HepG2 (cell line): Measurements from ENCODE around the gene WDR31. TPM values are rescaled to one million over a fixed set of nuclear protein-coding genes. Genes with fewer than 3 reads are reported as not detected.

Source experiments
- HDAC1 ChIP-seq: sonication (generic); formaldehyde crosslinking; IDR thresholded peaks from 2 replicates; pipeline ENCODE4 v1.5.1; 2020; ENCODE audit warnings: mild to moderate bottlenecking, missing genetic modification reagents
- HOXD1 ChIP-seq: sonication (generic); formaldehyde crosslinking; IDR thresholded peaks from 2 replicates; pipeline ENCODE4 v1.5.0; 2020; ENCODE audit warnings: missing genetic modification reagents
- KAT2B ChIP-seq: fragments of 150-350 bp; IDR thresholded peaks from 2 replicates; pipeline ENCODE4 v1.6.1; 2014; ENCODE audit warnings: low read depth, low read length, borderline replicate concordance
- MAX ChIP-seq: IDR thresholded peaks from 2 replicates; pipeline ENCODE4 v1.6.1; 2012; ENCODE audit warnings: inconsistent platforms
- NR2F6 ChIP-seq, 2 experiments: IDR thresholded peaks; 2 replicates each; pipeline ENCODE4 v1.6.1; 2016; ENCODE audit warnings: antibody characterized with exemption in 1 of 2, mild to moderate bottlenecking in 1 of 2
- PREB ChIP-seq: sonication (generic); formaldehyde crosslinking; IDR thresholded peaks from 2 replicates; pipeline ENCODE4 v1.4.0; 2020; ENCODE audit warnings: missing genetic modification reagents
- PRPF4 ChIP-seq: fragments of 200-400 bp; formaldehyde crosslinking; IDR thresholded peaks from 2 replicates; pipeline ENCODE4 v1.6.1; 2016; ENCODE audit warnings: low read length, low read depth; ENCODE audit not compliant: poor library complexity, severe bottlenecking
- SIX1 ChIP-seq: sonication (generic); formaldehyde crosslinking; IDR thresholded peaks from 2 replicates; pipeline ENCODE4 v1.4.0; 2020; ENCODE audit warnings: missing genetic modification reagents, borderline replicate concordance
- SMYD3 ChIP-seq: sonication (generic); formaldehyde crosslinking; IDR thresholded peaks from 2 replicates; pipeline ENCODE4 v1.8.1; 2023; ENCODE audit warnings: mild to moderate bottlenecking, missing genetic modification reagents
- SOX5 ChIP-seq: IDR thresholded peaks from 2 replicates; pipeline ENCODE4 v1.6.1; 2016; ENCODE audit warnings: borderline replicate concordance
- TBL1XR1 ChIP-seq: fragments of 150-350 bp; IDR thresholded peaks from 2 replicates; pipeline ENCODE4 v1.6.1; 2014; ENCODE audit warnings: borderline replicate concordance, low read length; ENCODE audit not compliant: partially characterized antibody
- TMF1 ChIP-seq: sonication (generic); formaldehyde crosslinking; IDR thresholded peaks from 2 replicates; pipeline ENCODE4 v1.8.1; 2022; ENCODE audit warnings: low read depth, missing genetic modification reagents
- TOE1 ChIP-seq: sonication (generic); formaldehyde crosslinking; IDR thresholded peaks from 2 replicates; pipeline ENCODE4 v1.4.0; 2020; ENCODE audit warnings: mild to moderate bottlenecking, missing genetic modification reagents
- UBTF ChIP-seq: sonication (generic); formaldehyde crosslinking; IDR thresholded peaks from 2 replicates; pipeline ENCODE4 v1.4.0; 2020; ENCODE audit warnings: mild to moderate bottlenecking, missing genetic modification reagents
- ZBTB39 ChIP-seq: sonication (generic); formaldehyde crosslinking; IDR thresholded peaks from 2 replicates; pipeline ENCODE4 v1.5.0; 2020; ENCODE audit warnings: missing genetic modification reagents
- ZBTB4 ChIP-seq: sonication (generic); formaldehyde crosslinking; IDR thresholded peaks from 2 replicates; pipeline ENCODE4 v1.4.0; 2020; ENCODE audit warnings: missing genetic modification reagents, mild to moderate bottlenecking, borderline replicate concordance
- ZNF614 ChIP-seq: IDR thresholded peaks from 2 replicates; pipeline ENCODE4 v1.6.1; 2018; ENCODE audit warnings: missing biosample characterization, missing genetic modification reagents, inconsistent platforms, borderline replicate concordance
- ZNF75D ChIP-seq: sonication (generic); formaldehyde crosslinking; IDR thresholded peaks from 2 replicates; pipeline ENCODE4 v1.8.1; 2023; ENCODE audit warnings: missing genetic modification reagents, mild to moderate bottlenecking, borderline replicate concordance
- ZNF816 ChIP-seq: sonication (generic); formaldehyde crosslinking; IDR thresholded peaks from 2 replicates; pipeline ENCODE4 v1.8.0; 2022; ENCODE audit warnings: missing genetic modification reagents, mild to moderate bottlenecking, borderline replicate concordance
- polyA plus RNA-seq, 8 experiments: library from polyadenylated mRNA; depleted of rRNA in 3 of 8; stranded (reverse) in 7 of 8; unstranded in 1 of 8; fragments of >200 nt; fragmentation: Illumina TruSeq in 4 of 8; extraction: Trizol in 4 of 8; gene quantifications; 2 replicates each; pipeline versions ENCODE4 v1.2.1 to v1.2.3, GENCODE V29; 2011 to 2016; ENCODE audit warnings: low read depth in 4 of 8, missing spikeins in 1 of 8, mixed read lengths in 1 of 8; ENCODE audit not compliant: insufficient read depth in 1 of 8
- total RNA-seq, 5 experiments: library from RNA; depleted of rRNA; stranded (reverse); fragments of >200 nt; fragmentation: Illumina TruSeq; extraction: Trizol; gene quantifications; 2 replicates each; pipeline ENCODE4 v1.2.3, GENCODE V29; 2016; ENCODE audit warnings: low read depth in 1 of 5

Gene WDR31
- total and polyA plus RNA-seq, 2 of the 13 experiments (the other 11 are each of a cell fraction or from before 2014, with no cell fraction given): 0.33 to 1.7 TPM

GRCh38 chr9:113376634-113377567, 36.8 kb upstream of the WDR31 start, which contains the start of gene HDHD3 (continued):
- TF ChIP-seq PRPF4: no peak
- TF ChIP-seq HOXD1 (CRISPR knock-in tag): 0 out of 2 replicates have a peak, but pooled peaks have one; percentile 44
- TF ChIP-seq TBL1XR1: no peak
- no peak for TF ChIP-seq SMYD3
- no peak for TF ChIP-seq SIX1 (CRISPR knock-in tag)
- 0 out of 2 replicates have a peak, but pooled peaks have one; percentile 20 for TF ChIP-seq ZNF614 (CRISPR knock-in tag)
- no peak for TF ChIP-seq KAT2B
- no peak for TF ChIP-seq ZNF75D (CRISPR knock-in tag)
- TF ChIP-seq ZBTB39: no peak; the same call in 1 of the 2 replicates
- no peak for TF ChIP-seq TMF1 (CRISPR knock-in tag)
- no peak; the same call in 1 of the 2 replicates for TF ChIP-seq NR2F6 (IDR thresholded peaks at IDR 0.05)
- TF ChIP-seq NR2F6 (CRISPR knock-in tag; IDR thresholded peaks at IDR 0.05): peak; percentile 43; the same call in 1 of the 2 replicates
- TF ChIP-seq MAX: no peak; the same call in 1 of the 2 replicates
- peak; percentile 76 for TF ChIP-seq HDAC1 (CRISPR knock-in tag)
- TF ChIP-seq TOE1: no peak
- TF ChIP-seq UBTF (CRISPR knock-in tag): peak; percentile 79
- TF ChIP-seq SOX5 (CRISPR knock-in tag): no peak
- TF ChIP-seq ZNF816: no peak
- no peak for TF ChIP-seq PREB
- TF ChIP-seq ZBTB4 (CRISPR knock-in tag): no peak
